HEK293 (cell line): ENCODE data around the gene KRTAP13-2.

Source experiments
- CTCF ChIA-PET: fragments of 350-600 bp; formaldehyde crosslinking; extraction: SDS; loops from one replicate; lab custom pipeline; 2021; ENCODE audit warnings: antibody characterized with exemption; lab: Yijun Ruan, JAX
- POLR2A ChIA-PET: fragments of 300-600 bp; formaldehyde crosslinking; extraction: SDS; loops from one replicate; lab custom pipeline; 2020; ENCODE audit warnings: antibody characterized with exemption, inconsistent platforms; lab: Yijun Ruan, JAX
- H3K27ac ChIP-seq: fragments of 200-500 bp; sonication (Bioruptor generic); 2 replicates; pipeline ENCODE4 v1.5.1; 2014; ENCODE audit warnings: low read depth, low read length, control low read depth, inconsistent platforms; ENCODE audit errors: extremely low read depth
- H3K36me3 ChIP-seq, 2 experiments: fragments of 200-500 bp in 1 of 2; sonication (Bioruptor generic) in 1 of 2; 1 replicate in 1 of 2; 2 replicates in 1 of 2; pipeline ENCODE4 v1.5.1; 2014 to 2017; ENCODE audit warnings: inconsistent platforms in 2 of 2, low read length in 2 of 2; ENCODE audit not compliant: control insufficient read depth in 2 of 2, insufficient read depth in 1 of 2
- H3K4me1 ChIP-seq: fragments of 200-500 bp; sonication (Bioruptor generic); 2 replicates; pipeline ENCODE4 v1.5.1; 2014; ENCODE audit warnings: mild to moderate bottlenecking, low read length, inconsistent platforms; ENCODE audit not compliant: control insufficient read depth, insufficient read depth
- H3K4me3 ChIP-seq: 2 replicates; pipeline ENCODE4 v1.5.1; 2011; ENCODE audit warnings: low read depth, mild to moderate bottlenecking, control low read depth, low read length, moderate library complexity
- H3K9me3 ChIP-seq: fragments of 200-500 bp; sonication (Bioruptor generic); 2 replicates; pipeline ENCODE4 v1.5.1; 2014; ENCODE audit warnings: low read depth, low read length, inconsistent platforms; ENCODE audit not compliant: control insufficient read depth, insufficient read depth
- INSM2 ChIP-seq: fragments of 450-650 bp; formaldehyde crosslinking; IDR thresholded peaks from 2 replicates; pipeline ENCODE4 v1.5.1; 2016; ENCODE audit warnings: missing biosample characterization, missing genetic modification characterization
- OVOL3 ChIP-seq: fragments of 450-650 bp; formaldehyde crosslinking; IDR thresholded peaks from 2 replicates; pipeline ENCODE4 v1.5.1; 2016; ENCODE audit warnings: missing biosample characterization, missing genetic modification characterization
- SP3 ChIP-seq: fragments of 450-650 bp; formaldehyde crosslinking; IDR thresholded peaks from 2 replicates; pipeline ENCODE4 v1.5.1; 2016; ENCODE audit warnings: missing biosample characterization, missing genetic modification characterization
- SP7 ChIP-seq: fragments of 450-650 bp; formaldehyde crosslinking; IDR thresholded peaks from 2 replicates; pipeline ENCODE4 v1.5.1; 2016; ENCODE audit warnings: missing biosample characterization, missing genetic modification characterization
- TRIM28 ChIP-seq: IDR thresholded peaks from 2 replicates; pipeline ENCODE4 v1.6.1; 2011; ENCODE audit warnings: low read length, control low read depth, borderline replicate concordance
- WT1 ChIP-seq: fragments of 450-650 bp; formaldehyde crosslinking; IDR thresholded peaks from 2 replicates; pipeline ENCODE4 v1.5.1; 2016; ENCODE audit warnings: missing biosample characterization, missing genetic modification characterization
- ZBTB48 ChIP-seq: fragments of 450-650 bp; formaldehyde crosslinking; IDR thresholded peaks from 2 replicates; pipeline ENCODE4 v1.5.1; 2016; ENCODE audit warnings: missing biosample characterization, missing genetic modification characterization
- ZNF19 ChIP-seq: fragments of 450-650 bp; formaldehyde crosslinking; IDR thresholded peaks from 2 replicates; pipeline ENCODE4; 2016; ENCODE audit warnings: missing biosample characterization, missing genetic modification characterization, low read depth
- ZNF311 ChIP-seq: fragments of 450-650 bp; formaldehyde crosslinking; IDR thresholded peaks from 2 replicates; pipeline ENCODE4 v1.5.1; 2017; ENCODE audit warnings: missing biosample characterization, missing genetic modification characterization, borderline replicate concordance
- ZNF335 ChIP-seq: fragments of 450-650 bp; formaldehyde crosslinking; conservative IDR thresholded peaks from 2 replicates; pipeline ENCODE4 v1.5.1; 2016; ENCODE audit warnings: missing biosample characterization, missing genetic modification characterization
- ZNF366 ChIP-seq: fragments of 450-650 bp; formaldehyde crosslinking; conservative IDR thresholded peaks from 2 replicates; pipeline ENCODE4 v1.5.1; 2016; ENCODE audit warnings: missing biosample characterization, missing genetic modification characterization
- ZNF394 ChIP-seq: fragments of 450-650 bp; formaldehyde crosslinking; IDR thresholded peaks from 2 replicates; pipeline ENCODE4 v1.5.1; 2016; ENCODE audit warnings: missing biosample characterization, missing genetic modification characterization, mild to moderate bottlenecking, moderate library complexity, borderline replicate concordance
- ZNF426 ChIP-seq: fragments of 450-650 bp; formaldehyde crosslinking; IDR thresholded peaks from 2 replicates; pipeline ENCODE4 v1.5.1; 2017; ENCODE audit warnings: missing biosample characterization, missing genetic modification characterization, mild to moderate bottlenecking, inconsistent platforms, moderate library complexity
- ZNF501 ChIP-seq: fragments of 450-650 bp; formaldehyde crosslinking; IDR thresholded peaks from 2 replicates; pipeline ENCODE4 v1.5.1; 2016; ENCODE audit warnings: missing biosample characterization, missing genetic modification characterization
- ZNF529 ChIP-seq: fragments of 450-650 bp; formaldehyde crosslinking; IDR thresholded peaks from 2 replicates; pipeline ENCODE4 v1.5.1; 2017; ENCODE audit warnings: missing genetic modification characterization, missing biosample characterization; ENCODE audit not compliant: insufficient replicate concordance
- ZNF555 ChIP-seq: fragments of 450-650 bp; formaldehyde crosslinking; conservative IDR thresholded peaks from 2 replicates; pipeline ENCODE4 v1.5.1; 2017; ENCODE audit warnings: missing biosample characterization, mild to moderate bottlenecking, missing genetic modification characterization, inconsistent platforms
- ZNF621 ChIP-seq: fragments of 450-650 bp; formaldehyde crosslinking; IDR thresholded peaks from 2 replicates; pipeline ENCODE4 v1.5.1; 2017; ENCODE audit warnings: missing biosample characterization, missing genetic modification characterization
- ZNF660 ChIP-seq: fragments of 450-650 bp; IDR thresholded peaks from 2 replicates; pipeline ENCODE4 v1.5.1; 2018; ENCODE audit warnings: missing biosample characterization, mild to moderate bottlenecking, missing genetic modification characterization
- ZNF664 ChIP-seq: fragments of 450-650 bp; formaldehyde crosslinking; IDR thresholded peaks from 2 replicates; pipeline ENCODE4 v1.5.1; 2016; ENCODE audit warnings: missing biosample characterization, missing genetic modification characterization
- ZNF677 ChIP-seq: fragments of 450-650 bp; IDR thresholded peaks from 2 replicates; pipeline ENCODE4 v1.5.0; 2018; ENCODE audit warnings: missing biosample characterization, mild to moderate bottlenecking, missing genetic modification characterization, moderate library complexity
- ZNF701 ChIP-seq: fragments of 450-650 bp; formaldehyde crosslinking; IDR thresholded peaks from 2 replicates; pipeline ENCODE4 v1.5.1; 2016; ENCODE audit warnings: missing biosample characterization, missing genetic modification characterization
- ZNF704 ChIP-seq: fragments of 450-650 bp; formaldehyde crosslinking; IDR thresholded peaks from 2 replicates; pipeline ENCODE4 v1.5.1; 2016; ENCODE audit warnings: missing biosample characterization, missing genetic modification characterization
- ZNF837 ChIP-seq: fragments of 450-650 bp; formaldehyde crosslinking; IDR thresholded peaks from 2 replicates; pipeline ENCODE4 v1.5.1; 2016; ENCODE audit warnings: missing biosample characterization, missing genetic modification characterization
- ZNF843 ChIP-seq: fragments of 450-650 bp; formaldehyde crosslinking; IDR thresholded peaks from 2 replicates; pipeline ENCODE4 v1.5.1; 2016; ENCODE audit warnings: missing biosample characterization, missing genetic modification characterization
- ZXDB ChIP-seq: fragments of 450-650 bp; formaldehyde crosslinking; IDR thresholded peaks from 2 replicates; pipeline ENCODE4 v1.5.1; 2016; ENCODE audit warnings: missing biosample characterization, missing genetic modification characterization
- TF ChIP-seq, protein P1 (sequence below): fragments of 450-650 bp; formaldehyde crosslinking; IDR thresholded peaks from 2 replicates; pipeline ENCODE4 v1.5.0; 2017; ENCODE audit warnings: missing biosample characterization, missing genetic modification characterization, borderline replicate concordance
- TF ChIP-seq, protein P2 (sequence below): fragments of 450-650 bp; formaldehyde crosslinking; IDR thresholded peaks from 2 replicates; pipeline ENCODE4 v1.5.1; 2017; ENCODE audit warnings: missing biosample characterization, missing genetic modification characterization
- TF ChIP-seq, protein P3 (sequence below): fragments of 450-650 bp; formaldehyde crosslinking; IDR thresholded peaks from 2 replicates; pipeline ENCODE4 v1.5.1; 2016; ENCODE audit warnings: missing biosample characterization, missing genetic modification characterization

Gene KRTAP13-2

DNA sequence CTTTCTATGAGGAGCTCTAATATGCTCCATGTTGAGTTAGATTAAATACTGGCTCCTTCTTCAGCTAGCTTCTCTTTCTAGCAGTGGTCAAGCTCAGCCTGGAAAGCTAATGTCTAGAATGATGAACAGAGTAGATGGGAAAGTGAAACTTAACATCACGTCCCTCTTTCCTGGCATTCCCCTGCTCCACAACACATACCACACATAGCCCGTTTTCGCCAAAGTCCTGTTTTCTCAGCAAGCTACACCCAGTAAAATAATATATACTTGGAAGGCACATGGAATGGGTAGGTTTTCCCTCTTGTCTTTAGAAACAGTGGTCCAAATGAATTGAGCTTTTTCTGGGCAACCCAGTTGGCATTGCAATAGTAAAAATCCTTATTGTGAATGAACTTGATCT lies 38.3 kb downstream of the KRTAP13-2 start:
- Histone ChIP-seq H3K4me1 (no peaks in the 10 kb centered on the region), H3K9me3 (no peaks in the 10 kb centered on the region), H3K4me3 (no peak overlapping the region), H3K36me3 (no peaks in the 10 kb centered on the region), H3K27ac (no peak overlapping the region)
- ChIA-PET CTCF (interaction anchor here (0.7 to 1.0 kb wide), 2 partner anchors 8 to 11 kb away, joined by 3 to 4 read pairs; no protein-coding TSS in a partner anchor), POLR2A (no interaction called here)
- TF ChIP-seq ZNF311, result no peak
- TF ChIP-seq ZBTB48 (tag by site-specific recombination), result no peak
- TF ChIP-seq ZNF704 (tag by site-specific recombination), result no peak
- no peak for TF ChIP-seq ZNF843 (tag by site-specific recombination)
- no peak for TF ChIP-seq ZNF664 (tag by site-specific recombination)
- TF ChIP-seq WT1 (tag by site-specific recombination), result no peak
- no peak for TF ChIP-seq ZNF335 (tag by site-specific recombination)
- no peak for TF ChIP-seq ZNF701
- no peak for TF ChIP-seq ZNF426 (tag by site-specific recombination)
- TF ChIP-seq ZNF529 (tag by site-specific recombination), result no peak
- TF ChIP-seq ZNF19, result no peak
- no peak for TF ChIP-seq ZNF837 (tag by site-specific recombination)
- no peak for TF ChIP-seq ZNF501 (tag by site-specific recombination)
- TF ChIP-seq, protein P1, sequence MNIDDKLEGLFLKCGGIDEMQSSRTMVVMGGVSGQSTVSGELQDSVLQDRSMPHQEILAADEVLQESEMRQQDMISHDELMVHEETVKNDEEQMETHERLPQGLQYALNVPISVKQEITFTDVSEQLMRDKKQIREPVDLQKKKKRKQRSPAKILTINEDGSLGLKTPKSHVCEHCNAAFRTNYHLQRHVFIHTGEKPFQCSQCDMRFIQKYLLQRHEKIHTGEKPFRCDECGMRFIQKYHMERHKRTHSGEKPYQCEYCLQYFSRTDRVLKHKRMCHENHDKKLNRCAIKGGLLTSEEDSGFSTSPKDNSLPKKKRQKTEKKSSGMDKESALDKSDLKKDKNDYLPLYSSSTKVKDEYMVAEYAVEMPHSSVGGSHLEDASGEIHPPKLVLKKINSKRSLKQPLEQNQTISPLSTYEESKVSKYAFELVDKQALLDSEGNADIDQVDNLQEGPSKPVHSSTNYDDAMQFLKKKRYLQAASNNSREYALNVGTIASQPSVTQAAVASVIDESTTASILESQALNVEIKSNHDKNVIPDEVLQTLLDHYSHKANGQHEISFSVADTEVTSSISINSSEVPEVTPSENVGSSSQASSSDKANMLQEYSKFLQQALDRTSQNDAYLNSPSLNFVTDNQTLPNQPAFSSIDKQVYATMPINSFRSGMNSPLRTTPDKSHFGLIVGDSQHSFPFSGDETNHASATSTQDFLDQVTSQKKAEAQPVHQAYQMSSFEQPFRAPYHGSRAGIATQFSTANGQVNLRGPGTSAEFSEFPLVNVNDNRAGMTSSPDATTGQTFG (tag by site-specific recombination), result no peak
- no peak for TF ChIP-seq TRIM28
- no peak for TF ChIP-seq ZNF660 (tag by site-specific recombination)
- no peak for TF ChIP-seq ZNF621

- H3K4me3 ChIP-seq, result no peak overlapping the region
- ChIA-PET POLR2A (no interaction called here), CTCF (interaction anchor here (1.4 kb wide), 1 partner anchor 76 kb away, joined by 6 read pairs; no protein-coding TSS in a partner anchor)
- H3K36me3 ChIP-seq, result no peaks in the 10 kb centered on the region
- no peaks in the 10 kb centered on the region for H3K9me3 ChIP-seq
- no peaks in the 10 kb centered on the region for H3K4me1 ChIP-seq
- no peak overlapping the region for H3K27ac ChIP-seq
- TF ChIP-seq ZNF366 (tag by site-specific recombination) (no peak), SP7 (tag by site-specific recombination) (no peak), ZNF555 (no peak), ZNF677 (tag by site-specific recombination) (no peak), OVOL3 (tag by site-specific recombination) (no peak), ZNF394 (tag by site-specific recombination) (no peak), ZXDB (tag by site-specific recombination) (no peak), INSM2 (tag by site-specific recombination) (no peak), SP3 (no peak)
- TF ChIP-seq, protein P2, sequence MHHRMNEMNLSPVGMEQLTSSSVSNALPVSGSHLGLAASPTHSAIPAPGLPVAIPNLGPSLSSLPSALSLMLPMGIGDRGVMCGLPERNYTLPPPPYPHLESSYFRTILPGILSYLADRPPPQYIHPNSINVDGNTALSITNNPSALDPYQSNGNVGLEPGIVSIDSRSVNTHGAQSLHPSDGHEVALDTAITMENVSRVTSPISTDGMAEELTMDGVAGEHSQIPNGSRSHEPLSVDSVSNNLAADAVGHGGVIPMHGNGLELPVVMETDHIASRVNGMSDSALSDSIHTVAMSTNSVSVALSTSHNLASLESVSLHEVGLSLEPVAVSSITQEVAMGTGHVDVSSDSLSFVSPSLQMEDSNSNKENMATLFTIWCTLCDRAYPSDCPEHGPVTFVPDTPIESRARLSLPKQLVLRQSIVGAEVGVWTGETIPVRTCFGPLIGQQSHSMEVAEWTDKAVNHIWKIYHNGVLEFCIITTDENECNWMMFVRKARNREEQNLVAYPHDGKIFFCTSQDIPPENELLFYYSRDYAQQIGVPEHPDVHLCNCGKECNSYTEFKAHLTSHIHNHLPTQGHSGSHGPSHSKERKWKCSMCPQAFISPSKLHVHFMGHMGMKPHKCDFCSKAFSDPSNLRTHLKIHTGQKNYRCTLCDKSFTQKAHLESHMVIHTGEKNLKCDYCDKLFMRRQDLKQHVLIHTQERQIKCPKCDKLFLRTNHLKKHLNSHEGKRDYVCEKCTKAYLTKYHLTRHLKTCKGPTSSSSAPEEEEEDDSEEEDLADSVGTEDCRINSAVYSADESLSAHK (tag by site-specific recombination), result no peak
- TF ChIP-seq, protein P3, sequence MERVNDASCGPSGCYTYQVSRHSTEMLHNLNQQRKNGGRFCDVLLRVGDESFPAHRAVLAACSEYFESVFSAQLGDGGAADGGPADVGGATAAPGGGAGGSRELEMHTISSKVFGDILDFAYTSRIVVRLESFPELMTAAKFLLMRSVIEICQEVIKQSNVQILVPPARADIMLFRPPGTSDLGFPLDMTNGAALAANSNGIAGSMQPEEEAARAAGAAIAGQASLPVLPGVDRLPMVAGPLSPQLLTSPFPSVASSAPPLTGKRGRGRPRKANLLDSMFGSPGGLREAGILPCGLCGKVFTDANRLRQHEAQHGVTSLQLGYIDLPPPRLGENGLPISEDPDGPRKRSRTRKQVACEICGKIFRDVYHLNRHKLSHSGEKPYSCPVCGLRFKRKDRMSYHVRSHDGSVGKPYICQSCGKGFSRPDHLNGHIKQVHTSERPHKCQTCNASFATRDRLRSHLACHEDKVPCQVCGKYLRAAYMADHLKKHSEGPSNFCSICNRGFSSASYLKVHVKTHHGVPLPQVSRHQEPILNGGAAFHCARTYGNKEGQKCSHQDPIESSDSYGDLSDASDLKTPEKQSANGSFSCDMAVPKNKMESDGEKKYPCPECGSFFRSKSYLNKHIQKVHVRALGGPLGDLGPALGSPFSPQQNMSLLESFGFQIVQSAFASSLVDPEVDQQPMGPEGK (tag by site-specific recombination), result no peak
These were observed 39.4 kb downstream of the KRTAP13-2 start for GRCh38 chr21:30332681-30333080.
